Measurements from ENCODE around the gene IL1RAPL2.
"Not testable (repeated sequence)": the region's sequence is repeated elsewhere in the genome, so short reads cannot be mapped to it uniquely, and the experiment has no call there.

IL1RAPL2 gene

DNA sequence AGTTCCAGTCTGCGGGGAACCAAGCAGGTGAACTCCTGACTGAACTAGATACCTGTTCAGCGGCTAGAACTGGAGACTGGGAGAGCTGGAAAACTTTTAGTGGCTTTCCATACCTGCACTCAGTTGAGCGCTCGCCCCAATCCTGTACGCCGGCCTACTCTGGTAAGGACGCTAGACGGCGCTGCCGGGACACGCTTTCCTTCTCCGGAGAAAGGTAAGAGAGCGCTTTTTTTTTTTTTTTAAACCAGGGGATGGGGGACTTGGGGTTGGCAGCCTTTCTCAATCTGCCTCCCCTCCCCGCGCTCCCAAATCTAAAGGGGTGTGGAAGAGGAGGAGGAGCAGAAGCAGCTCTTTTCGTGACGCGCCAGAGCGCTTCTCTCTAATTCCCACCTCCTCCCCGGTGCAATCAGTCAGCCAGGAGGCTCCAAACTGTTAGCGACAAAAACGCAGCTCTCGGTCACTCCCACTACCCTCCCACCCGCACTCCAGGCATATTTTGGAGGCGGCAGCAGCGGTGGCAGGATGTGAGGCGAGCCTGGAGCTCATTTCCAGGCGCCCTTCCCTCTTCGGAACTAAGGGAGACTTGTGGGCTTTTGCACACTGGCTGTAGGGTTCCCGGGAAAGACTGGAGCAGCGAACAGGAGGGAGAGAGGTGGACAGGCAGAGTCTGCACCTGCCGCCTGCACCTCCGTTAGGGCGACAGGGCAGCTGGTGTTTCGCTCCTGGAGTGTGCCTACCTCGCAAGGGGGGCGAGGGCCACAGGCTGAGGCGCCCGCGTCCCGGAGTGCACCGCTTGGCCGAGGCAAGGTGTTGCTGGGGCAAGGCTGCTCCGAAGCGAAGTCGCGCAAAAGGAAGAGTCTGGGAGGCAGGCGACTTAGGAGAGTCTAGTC is at the start of gene IL1RAPL2:
IL1RAPL2 (plus strand) TSS at position 409 of the 890 bp plus-strand sequence.
- no peak for DNase-seq

DNA sequence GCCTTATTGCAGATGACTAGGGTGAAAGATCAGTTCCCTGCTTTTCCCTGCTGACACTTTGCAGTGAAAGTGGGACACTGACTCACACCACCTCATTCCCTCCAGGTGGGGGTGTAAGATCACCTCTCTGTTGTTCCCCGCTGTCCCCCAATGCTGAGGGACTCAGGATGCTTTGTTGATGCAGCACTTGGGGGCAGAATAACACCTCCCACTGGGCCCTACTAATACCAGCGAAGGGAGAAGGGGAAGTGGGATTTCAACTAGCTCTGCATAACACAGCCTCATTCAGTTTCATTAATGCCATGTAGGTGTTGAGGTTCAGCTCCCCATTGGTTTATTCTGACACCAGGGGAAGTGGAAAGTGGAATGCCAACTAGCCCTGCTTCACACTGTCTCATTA is 43.6 kb upstream of the IL1RAPL2 start:
- DNase-seq, result no peak

GRCh38 chrX:104523858-104524257 is 42.1 kb upstream of the IL1RAPL2 start:
- no peak for DNase-seq

DNA sequence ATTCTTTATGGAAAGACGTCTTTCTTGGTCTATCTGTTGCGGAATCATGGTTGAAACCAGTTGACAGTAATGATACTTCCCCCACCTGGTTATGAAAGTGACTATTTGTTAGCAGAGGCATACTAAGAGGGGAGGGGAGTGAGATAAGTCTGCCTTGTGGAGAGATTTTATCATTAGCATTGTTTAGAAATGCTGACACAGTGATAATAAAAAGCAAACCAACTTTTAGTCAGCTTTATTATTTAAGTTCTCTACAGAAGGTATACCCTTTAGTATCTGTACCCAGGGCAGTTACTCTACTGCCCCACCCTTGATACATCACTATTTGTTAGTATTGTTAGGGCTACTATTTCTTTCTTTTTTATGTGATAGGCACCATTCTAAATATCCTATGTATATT is 26.9 kb upstream of the IL1RAPL2 start:
- no peak for DNase-seq

GRCh38 chrX:104542447-104542846 is 23.6 kb upstream of the IL1RAPL2 start:
- DNase-seq, result not testable (repeated sequence)

- no peak for DNase-seq
Measured at GRCh38 chrX:104564335-104564734, 1.7 kb upstream of the IL1RAPL2 start.

DNA sequence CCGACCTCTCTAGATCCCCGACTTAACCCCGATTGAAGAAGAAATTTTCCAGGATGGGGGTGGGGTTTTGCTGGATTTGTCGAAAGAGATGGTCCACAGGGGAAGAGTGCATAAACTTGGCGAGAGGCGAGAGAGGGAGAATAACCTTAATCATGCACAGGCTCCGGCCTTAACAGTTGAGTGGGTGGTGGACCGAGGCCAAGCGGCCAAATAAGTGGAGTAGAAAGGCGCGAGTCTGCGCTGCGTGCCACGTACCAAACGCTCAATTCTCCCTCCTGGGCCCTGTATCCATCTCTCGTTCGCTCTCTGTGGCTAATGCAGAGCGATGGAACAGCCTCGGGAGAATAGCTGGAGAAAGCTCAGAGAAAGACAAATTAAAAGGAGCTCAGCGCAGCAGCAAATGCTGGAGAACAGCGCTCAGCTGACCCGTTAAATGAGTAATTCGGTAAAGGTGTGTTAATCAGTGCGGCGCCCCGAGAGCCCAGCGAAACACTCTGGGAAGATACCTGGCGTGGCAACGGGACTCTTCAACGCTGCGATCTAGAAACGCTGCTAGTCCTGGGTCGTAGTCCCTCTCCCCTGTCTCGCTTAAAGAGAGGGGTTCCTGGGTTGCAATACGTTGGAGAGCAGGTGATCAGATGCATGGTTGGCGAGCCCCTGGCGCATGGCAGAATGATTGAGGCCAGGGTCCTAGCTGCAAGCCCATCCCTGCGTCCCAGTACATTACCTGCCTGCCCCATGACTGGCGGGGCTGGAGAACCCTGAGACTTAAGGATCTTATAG is 887 bp upstream of the IL1RAPL2 start:
- no peak for DNase-seq

DNA sequence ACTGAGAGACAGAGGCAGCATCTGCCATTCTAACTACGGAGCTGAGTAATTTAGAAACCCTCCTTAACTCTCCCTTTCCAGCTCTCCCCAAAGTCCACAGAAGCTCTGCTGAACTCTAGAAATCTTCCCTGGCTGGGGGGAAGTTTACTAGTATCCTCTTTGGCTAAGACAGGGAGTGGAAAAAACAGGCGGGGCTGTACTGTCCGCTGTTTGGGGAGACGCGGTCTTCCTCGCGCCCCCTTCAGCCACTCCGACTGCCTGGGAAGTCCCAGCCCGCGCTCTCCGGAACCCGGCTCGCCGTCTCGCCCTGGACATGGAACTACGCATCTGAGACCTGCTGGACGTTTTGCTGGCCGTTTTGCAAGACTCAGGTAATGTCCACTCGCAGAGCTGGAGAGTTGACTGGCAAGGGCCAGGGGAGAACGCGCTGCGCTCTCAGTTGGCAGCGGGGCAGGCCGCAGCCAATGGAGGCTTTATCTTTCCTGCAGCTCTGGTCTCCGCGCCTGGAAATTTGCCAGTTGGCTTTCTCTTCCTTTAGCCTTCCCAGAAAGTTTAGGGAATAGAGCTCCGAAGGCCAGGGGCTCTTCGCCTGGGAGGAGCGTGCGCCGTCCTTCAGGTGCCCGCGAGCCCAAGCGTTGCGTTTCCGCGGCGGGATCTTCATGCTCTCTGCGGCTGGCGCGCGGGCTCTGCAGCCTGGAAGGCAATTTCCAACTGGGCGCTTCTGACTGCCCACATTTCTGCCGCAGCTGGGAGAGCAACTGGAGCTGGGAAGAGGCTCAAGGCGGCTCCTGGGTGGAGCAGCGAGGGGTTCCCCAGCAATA is 892 bp downstream of the IL1RAPL2 start:
- no peak for DNase-seq

DNA sequence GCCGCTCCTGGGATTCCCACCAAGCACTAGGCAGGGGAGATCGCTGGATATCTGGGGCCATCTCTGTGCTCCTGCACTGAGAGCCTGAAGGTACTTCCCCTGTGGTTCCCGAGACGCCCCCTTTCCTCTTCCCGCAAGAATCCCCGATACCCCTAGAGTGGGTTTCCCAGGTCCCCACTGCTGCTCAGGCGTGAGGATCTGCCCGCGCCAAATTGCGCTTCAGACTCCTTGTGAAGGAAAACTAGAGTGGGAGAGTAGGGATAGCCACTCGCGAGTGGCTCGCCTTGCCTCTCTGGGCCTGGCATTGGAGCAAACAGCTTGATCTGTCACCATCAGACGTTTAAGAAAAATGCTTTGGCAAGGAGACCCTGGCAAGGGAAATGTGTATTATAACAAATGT is 1.5 kb downstream of the IL1RAPL2 start:
- no peak for DNase-seq

GRCh38 chrX:104568304-104568915 is 2.4 kb downstream of the IL1RAPL2 start:
- DNase-seq, result no peak

GRCh38 chrX:104618106-104618895 is 52.3 kb downstream of the IL1RAPL2 start:
- DNase-seq, result no peak

DNA sequence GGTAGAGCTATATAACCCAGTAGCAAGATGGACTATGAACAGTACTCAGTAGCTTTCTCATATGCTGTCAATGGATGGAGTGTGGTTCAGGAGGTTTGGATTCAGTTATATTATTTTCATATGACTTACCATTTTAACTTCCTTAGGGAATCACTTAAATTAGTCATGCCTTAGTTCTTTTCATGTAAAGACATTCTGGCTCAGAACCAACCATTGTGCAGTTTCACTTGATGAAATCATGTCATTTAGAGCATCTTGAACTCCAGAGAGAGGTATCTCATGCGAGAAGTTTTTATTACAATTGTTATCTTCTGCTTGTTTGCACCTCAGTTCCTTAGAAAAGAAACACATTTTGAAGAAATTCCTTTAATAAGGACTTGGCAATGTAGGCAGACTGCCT is 55.8 kb downstream of the IL1RAPL2 start:
- no peak for DNase-seq

DNA sequence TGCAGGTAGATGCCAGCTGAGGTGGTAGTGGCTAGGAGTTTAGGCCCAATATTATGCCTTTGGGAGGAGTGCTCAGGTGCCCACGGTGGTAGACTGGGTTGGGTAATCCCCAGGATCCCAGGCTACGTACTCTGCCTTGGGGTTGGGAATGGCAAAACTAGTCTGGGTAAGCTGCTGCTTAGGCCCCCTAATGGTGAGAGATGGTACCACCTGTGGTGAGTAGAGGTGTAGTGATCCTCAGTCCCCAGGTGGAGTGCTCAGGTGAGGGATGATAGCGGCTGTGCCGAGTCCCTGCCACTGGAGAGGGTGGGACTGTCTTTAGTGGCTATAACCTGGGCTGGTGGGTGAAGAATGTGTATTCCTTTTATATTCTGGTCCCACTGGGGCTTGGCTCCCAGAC is 75.2 kb downstream of the IL1RAPL2 start:
- no peak for DNase-seq

- DNase-seq, result no peak
Measured at GRCh38 chrX:104647084-104647483, 81.1 kb downstream of the IL1RAPL2 start.

DNA sequence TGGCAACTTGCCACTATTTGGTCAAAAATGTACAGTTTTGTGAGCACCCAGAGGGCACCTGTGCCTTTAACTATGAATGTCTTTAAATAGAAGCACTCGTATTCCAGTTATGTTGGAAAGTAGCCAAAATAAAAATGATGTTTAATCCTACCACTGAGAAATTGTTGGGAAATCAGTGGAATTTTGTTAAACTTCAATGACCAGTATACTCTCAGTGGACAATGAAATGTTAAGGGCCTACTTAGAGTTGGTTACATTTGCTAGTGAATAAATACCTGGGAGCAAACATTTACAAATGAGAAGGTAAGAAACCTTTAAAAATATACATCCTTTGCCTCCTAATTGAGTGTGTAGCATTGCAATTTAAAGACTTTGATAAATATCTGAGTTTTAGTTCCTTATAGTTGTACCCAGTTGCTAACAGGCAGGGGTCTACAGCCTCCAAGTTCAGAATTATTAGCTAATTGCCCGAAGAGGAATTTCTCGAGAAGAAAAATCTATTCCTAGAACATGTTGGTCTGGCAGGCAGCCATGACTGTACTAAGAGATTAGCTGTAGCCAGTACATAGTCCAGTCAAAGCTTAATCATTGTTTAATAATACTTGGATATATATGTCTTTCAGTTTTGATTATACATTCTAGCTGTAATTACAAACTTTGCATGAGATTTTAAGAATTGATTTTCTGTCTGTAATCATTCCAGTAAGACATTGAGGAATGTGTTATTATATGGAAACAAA is 93.2 kb downstream of the IL1RAPL2 start:
- no peak for DNase-seq

GRCh38 chrX:104660092-104660491 is 94.1 kb downstream of the IL1RAPL2 start:
- no peak for DNase-seq

- no peak for DNase-seq
Measured at GRCh38 chrX:104662694-104663093, 96.7 kb downstream of the IL1RAPL2 start.

DNA sequence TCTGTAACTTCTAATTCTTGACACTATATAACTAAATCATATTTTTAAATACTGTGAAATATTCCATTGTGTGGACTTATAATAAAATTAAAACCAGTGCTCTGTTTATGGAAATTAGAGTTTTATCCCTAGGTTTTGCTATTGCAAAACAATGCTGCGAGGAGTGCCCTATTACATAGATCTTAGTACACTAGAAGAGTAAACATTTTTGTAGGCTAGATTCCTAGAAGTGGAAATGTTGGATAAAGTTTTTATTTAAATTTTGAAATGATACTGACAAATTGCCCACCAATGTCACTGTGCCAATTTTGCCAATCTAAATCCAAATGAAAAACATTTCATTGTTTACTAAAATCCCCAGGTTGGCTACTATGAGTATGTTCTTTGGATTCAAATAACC is 99.7 kb downstream of the IL1RAPL2 start:
- DNase-seq, result no peak

GRCh38 chrX:104668550-104668949 is 102.6 kb downstream of the IL1RAPL2 start:
- DNase-seq, result no peak

DNA sequence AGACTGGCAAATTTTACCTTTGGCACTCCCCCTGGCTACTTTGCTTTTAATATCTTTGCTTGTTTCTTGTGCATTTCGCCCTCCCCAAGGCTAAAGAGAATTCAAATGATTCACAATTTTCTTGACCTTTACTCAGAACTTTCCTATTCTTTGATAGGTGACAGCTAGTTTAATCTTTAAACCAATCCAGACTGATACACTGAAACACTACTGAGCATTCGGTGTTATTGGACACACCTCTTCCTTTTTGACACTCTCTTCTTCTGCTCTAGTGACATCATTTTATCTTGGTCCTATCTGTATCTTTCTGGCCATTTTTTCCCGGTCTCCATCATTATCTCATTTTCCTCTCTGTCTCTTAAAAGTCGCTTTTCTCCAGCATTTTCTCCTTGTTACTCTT is 103.1 kb downstream of the IL1RAPL2 start:
- no peak for DNase-seq

- no peak for DNase-seq
Measured at GRCh38 chrX:104670051-104670450, 104.1 kb downstream of the IL1RAPL2 start.

Data from GOT3 (cell line).